HepG2 (cell line): ENCODE results near the gene GPR89A. TPM values are rescaled to one million over a fixed set of nuclear protein-coding genes. Genes with fewer than 3 reads are reported as not detected.

Experiments
- ATAC-seq: fragments of 200-7000 bp; cut with Tn5 transposase; 3 replicates; pipeline ENCODE4 v1.9.1; 2020; ENCODE audit warnings: mild to moderate bottlenecking, moderate library complexity
- BruUV-seq: library from RNA; stranded (reverse); fragments of 400-500 nt; replicated peaks from 2 replicates; lab custom pipeline; 2021; lab: Mats Ljungman, UMichigan
- CTCF ChIA-PET: fragments of 300-600 bp; formaldehyde crosslinking; extraction: SDS; loops from one replicate; lab custom pipeline; 2021; ENCODE audit warnings: low total read pairs, inconsistent platforms, low intra/inter-chr PET ratio; lab: Yijun Ruan, JAX
- POLR2A ChIA-PET: fragments of 350-600 bp; sonication (Branson Sonifier 250); formaldehyde crosslinking; loops from one replicate; lab custom pipeline; 2020; ENCODE audit warnings: antibody characterized with exemption, inconsistent platforms; lab: Yijun Ruan, JAX
- DNase-seq: peaks from one replicate; pipeline ENCODE4 v3.0.0-alpha.2; 2015; ENCODE audit warnings: low spot score
- FAIRE-seq: peaks from 3 replicates; lab custom pipeline; 2011; peaks lifted over from hg19 to GRCh38; lab: Jason Lieb, UNC
- H2AFZ ChIP-seq: one replicate; pipeline ENCODE4 v1.6.1; 2011; ENCODE audit warnings: low read length, inconsistent platforms
- H3K27ac ChIP-seq: fragments of 300-600 bp; 3 replicates; pipeline ENCODE4 v1.8.0; 2011; ENCODE audit warnings: mixed run types, mild to moderate bottlenecking, mixed read lengths, low read length, inconsistent platforms; ENCODE audit not compliant: insufficient read depth; ENCODE audit errors: extremely low read length
- H3K27me3 ChIP-seq, 2 experiments: fragments of 200-600 bp in 1 of 2; 2 replicates in 1 of 2; 3 replicates in 1 of 2; pipeline versions ENCODE4 v1.6.0 to v1.8.0; 2011; ENCODE audit warnings: low read length in 2 of 2, mild to moderate bottlenecking in 2 of 2, moderate library complexity in 2 of 2, inconsistent platforms in 1 of 2; ENCODE audit not compliant: insufficient read depth in 2 of 2, control insufficient read depth in 1 of 2
- H3K36me3 ChIP-seq, 2 experiments: fragments of 200-600 bp in 1 of 2; replicated peaks in 1 of 2; 2 replicates in 1 of 2; 3 replicates in 1 of 2; pipeline versions ENCODE4 v1.5.1 to v1.8.0; 2011; ENCODE audit warnings: low read length in 2 of 2, inconsistent platforms in 1 of 2; ENCODE audit not compliant: insufficient read depth in 2 of 2, control insufficient read depth in 1 of 2
- H3K4me1 ChIP-seq: 2 replicates; pipeline ENCODE4 v1.5.1; 2012; ENCODE audit warnings: low read length, inconsistent platforms; ENCODE audit not compliant: insufficient read depth
- H3K4me2 ChIP-seq: 2 replicates; pipeline ENCODE4 v1.6.0; 2011; ENCODE audit warnings: low read depth, low read length, inconsistent platforms
- H3K4me3 ChIP-seq, 3 experiments: fragments of 200-600 bp in 1 of 3; sonication (generic), shearing (Covaris generic) in 1 of 3; replicated peaks in 1 of 3; 2 replicates each; pipeline ENCODE4 v1.5.1; 2011 to 2016; ENCODE audit warnings: low read length in 3 of 3, inconsistent platforms in 2 of 3, low read depth in 2 of 3, mild to moderate bottlenecking in 2 of 3, control low read depth in 1 of 3, mixed read lengths in 1 of 3; ENCODE audit not compliant: insufficient read depth in 1 of 3
- H3K79me2 ChIP-seq: one replicate; pipeline ENCODE4 v1.6.1; 2011; ENCODE audit warnings: low read length, inconsistent platforms; ENCODE audit not compliant: insufficient read depth
- H3K9ac ChIP-seq: 2 replicates; pipeline ENCODE4 v1.6.0; 2011; ENCODE audit warnings: mild to moderate bottlenecking, low read depth, low read length, inconsistent platforms; ENCODE audit not compliant: insufficient read depth
- H3K9me3 ChIP-seq: 2 replicates; pipeline ENCODE4 v1.5.1; 2012; ENCODE audit warnings: mild to moderate bottlenecking, low read length
- H4K20me1 ChIP-seq: 2 replicates; pipeline ENCODE4 v1.6.0; 2011; ENCODE audit warnings: inconsistent platforms, mild to moderate bottlenecking, low read length, moderate library complexity; ENCODE audit not compliant: insufficient read depth
- CEBPB ChIP-seq: IDR thresholded peaks from 2 replicates; pipeline ENCODE4 v1.6.1; 2011; ENCODE audit warnings: low read depth, low read length, improper control_type of control experiment, borderline replicate concordance
- EP300 ChIP-seq, 3 experiments: sonication (generic) in 1 of 3; formaldehyde crosslinking in 1 of 3; IDR thresholded peaks; 2 replicates each; pipeline versions ENCODE4 v1.5.1 to v1.6.1; 2011 to 2020; ENCODE audit warnings: low read depth in 2 of 3, low read length in 2 of 3, borderline replicate concordance in 1 of 3, improper control_type of control experiment in 1 of 3, mild to moderate bottlenecking in 1 of 3, missing genetic modification reagents in 1 of 3, moderate library complexity in 1 of 3
- FOXC1 ChIP-seq: sonication (generic); formaldehyde crosslinking; IDR thresholded peaks from 2 replicates; pipeline ENCODE4 v1.8.0; 2022; ENCODE audit warnings: mild to moderate bottlenecking, missing genetic modification reagents, borderline replicate concordance
- HMG20A ChIP-seq: IDR thresholded peaks from 2 replicates; pipeline ENCODE4 v1.6.1; 2016; ENCODE audit warnings: borderline replicate concordance
- LCORL ChIP-seq, 2 experiments: fragments of 450-650 bp in 1 of 2; sonication (generic) in 1 of 2; formaldehyde crosslinking in 1 of 2; IDR thresholded peaks; 2 replicates each; pipeline versions ENCODE4 v1.5.0 to v1.6.1; 2017 to 2020; ENCODE audit warnings: antibody characterized with exemption in 1 of 2, missing genetic modification reagents in 1 of 2
- NFYB ChIP-seq: sonication (generic); formaldehyde crosslinking; IDR thresholded peaks from 2 replicates; pipeline ENCODE4 v1.4.0; 2020; ENCODE audit warnings: missing genetic modification reagents
- RFXANK ChIP-seq: IDR thresholded peaks from 2 replicates; pipeline ENCODE4 v1.6.1; 2016
- RXRB ChIP-seq: IDR thresholded peaks from 2 replicates; pipeline ENCODE4 v1.6.1; 2016; ENCODE audit warnings: borderline replicate concordance, missing genetic modification reagents, missing compliant biosample characterization
- SOX13 ChIP-seq, 3 experiments: fragments of 450-650 bp in 1 of 3; sonication (generic) in 1 of 3; formaldehyde crosslinking in 1 of 3; IDR thresholded peaks in 2 of 3; conservative IDR thresholded peaks in 1 of 3; 2 replicates each; pipeline versions ENCODE4 v1.5.0 to v1.6.1; 2016 to 2020; ENCODE audit warnings: antibody characterized with exemption in 1 of 3, mild to moderate bottlenecking in 1 of 3, missing compliant biosample characterization in 1 of 3, missing genetic modification reagents in 1 of 3, moderate library complexity in 1 of 3
- SP5 ChIP-seq: IDR thresholded peaks from 2 replicates; pipeline ENCODE4 v1.6.1; 2016; ENCODE audit warnings: low read depth, borderline replicate concordance
- TEAD3 ChIP-seq: optimal IDR thresholded peaks from 2 replicates; pipeline ENCODE3; 2016; ENCODE audit warnings: borderline replicate concordance
- ZBED4 ChIP-seq: sonication (generic); formaldehyde crosslinking; IDR thresholded peaks from 2 replicates; pipeline ENCODE4 v1.4.0; 2020; ENCODE audit warnings: missing genetic modification reagents, borderline replicate concordance
- ZNF468 ChIP-seq: sonication (generic); formaldehyde crosslinking; IDR thresholded peaks from 2 replicates; pipeline ENCODE4 v1.8.0; 2022; ENCODE audit warnings: mild to moderate bottlenecking, moderate library complexity, missing genetic modification reagents
- whole genome bisulfite sequencing: methylation state at CpG from one replicate; pipeline ENCODE4 v1.1.6; 2017; ENCODE audit warnings: low lambda C conversion rate; 5-methylcytosine and 5-hydroxymethylcytosine counted together
- in situ Hi-C: cut with HindIII; loops from 2 replicates; pipeline ENCODE4 v1.10.0; 2017; ENCODE audit warnings: low pct_unique_long_range_greater_than_20kb; ENCODE audit not compliant: extremely low pct_ligation_motif_present
- intact Hi-C: fragments of 100-400 bp; cut with micrococcal nuclease; formaldehyde crosslinking; loops from one replicate; pipeline ENCODE4 v1.10.0; 2022; ENCODE audit not compliant: unreplicated experiment
- polyA plus RNA-seq, 8 experiments: library from polyadenylated mRNA; depleted of rRNA in 3 of 8; stranded (reverse) in 7 of 8; unstranded in 1 of 8; fragments of >200 nt; fragmentation: Illumina TruSeq in 4 of 8; extraction: Trizol in 4 of 8; gene quantifications; 2 replicates each; pipeline versions ENCODE4 v1.2.1 to v1.2.3, GENCODE V29; 2011 to 2016; ENCODE audit warnings: low read depth in 4 of 8, missing spikeins in 1 of 8, mixed read lengths in 1 of 8; ENCODE audit not compliant: insufficient read depth in 1 of 8
- total RNA-seq, 5 experiments: library from RNA; depleted of rRNA; stranded (reverse); fragments of >200 nt; fragmentation: Illumina TruSeq; extraction: Trizol; gene quantifications; 2 replicates each; pipeline ENCODE4 v1.2.3, GENCODE V29; 2016; ENCODE audit warnings: low read depth in 1 of 5

The GPR89A gene
- total and polyA plus RNA-seq, 2 of the 13 experiments (the other 11 are each of a cell fraction or from before 2014, with no cell fraction given) = 23.4 to 32.6 TPM

DNA sequence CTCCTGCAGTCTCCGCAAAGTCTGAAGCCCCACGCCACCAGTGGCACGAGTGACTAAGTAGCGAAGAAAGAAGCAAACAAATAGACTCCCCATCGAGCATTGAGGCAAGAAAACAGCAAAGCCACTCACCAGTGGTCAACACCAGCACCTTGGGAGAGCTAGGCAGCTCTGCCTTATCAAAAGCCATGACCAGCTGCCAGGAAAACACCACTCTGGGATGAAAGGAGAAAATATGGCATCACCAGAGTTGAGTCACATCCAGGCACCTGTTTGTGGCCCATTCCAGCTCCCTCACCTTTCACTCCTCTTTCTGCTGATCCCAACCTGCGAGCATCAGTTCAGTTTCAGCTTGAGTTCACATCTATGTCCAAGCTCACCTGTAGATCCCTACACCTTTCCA lies 82.1 kb downstream of the GPR89A start (continued):
- TF ChIP-seq RFXANK (CRISPR knock-in tag) = no peak
- TF ChIP-seq FOXC1 (CRISPR knock-in tag) = no peak
- TF ChIP-seq ZNF468 = no peak
- TF ChIP-seq, all 625 proteins: peak for 0

- H3K9ac ChIP-seq = peak overlapping the region; percentile 1
- ATAC-seq (peak; percentile 53), FAIRE-seq (peak; percentile 85), DNase-seq (peak; percentile 54)
- intact Hi-C loops (no loop called here), in situ Hi-C loops (no loop called here)
- H3K4me2 ChIP-seq = peak overlapping the region; percentile 45
- ChIA-PET POLR2A (interaction anchor here (1.1 to 5.3 kb wide), 4 partner anchors 12 to 24 kb away, joined by 4 to 45 read pairs (median 18); partner anchors contain the start of gene PDZK1), CTCF (no interaction called here)
- 50% methylated on average over 5 of the region's 5 CpGs for WGBS
- H3K27me3 ChIP-seq = no peaks in the 10 kb centered on the region
- H4K20me1 ChIP-seq = no peaks in the 10 kb centered on the region
- H3K27ac ChIP-seq = peak overlapping the region; percentile 51
- no peak overlapping the region; a peak in 1 of 6 replicates for H3K4me3 ChIP-seq
- peaks cover 2% of the 10 kb centered on the region for H3K79me2 ChIP-seq
- H2AFZ ChIP-seq = no peak overlapping the region
- peaks cover 33% of the 10 kb centered on the region for H3K4me1 ChIP-seq
- no peaks in the 10 kb centered on the region for H3K9me3 ChIP-seq
- H3K36me3 ChIP-seq = peaks cover 5 to 27% of the 10 kb centered on the region in 2 experiments; a peak in 4 of 5 replicates
- TSS peak; percentile 13 for BruUV-seq
- TF ChIP-seq HMG20A (CRISPR knock-in tag) = 0 out of 2 replicates have a peak, but pooled peaks have one; percentile 62
- no peak for TF ChIP-seq ZBED4 (CRISPR knock-in tag)
- TF ChIP-seq EP300 (IDR thresholded peaks at IDR 0.05; ENCODE audit: low read depth in 2 of 2, low read length in 2 of 2) = 0 out of 4 replicates have a peak, but pooled peaks of 1 of the 2 experiments have one; percentile 31
- no peak for TF ChIP-seq EP300 (CRISPR knock-in tag; IDR thresholded peaks at IDR 0.05; ENCODE audit: borderline replicate concordance)
- no peak for TF ChIP-seq SOX13 (IDR thresholded peaks at IDR 0.05)
- TF ChIP-seq SOX13 (CRISPR knock-in tag; conservative IDR thresholded peaks at IDR 0.05 in 1 of 2, IDR thresholded peaks at IDR 0.05 in 1 of 2) = peak in 1 of 2 experiments; percentile 34; a peak in 1 of 4 replicates
- no peak for TF ChIP-seq RXRB
- no peak for TF ChIP-seq NFYB (CRISPR knock-in tag)
- no peak for TF ChIP-seq LCORL (IDR thresholded peaks at IDR 0.05)
- TF ChIP-seq LCORL (CRISPR knock-in tag; IDR thresholded peaks at IDR 0.05) = 0 out of 2 replicates have a peak, but pooled peaks have one; percentile 38
- TF ChIP-seq TEAD3 (CRISPR knock-in tag) = peak; percentile 10
- TF ChIP-seq CEBPB = peak; percentile 80
- TF ChIP-seq SP5 (CRISPR knock-in tag) = no peak
Observed at GRCh38 chr1:145690587-145691558, 83.1 kb downstream of the GPR89A start.
